ENCODE results near the gene PLPP4.

DNA sequence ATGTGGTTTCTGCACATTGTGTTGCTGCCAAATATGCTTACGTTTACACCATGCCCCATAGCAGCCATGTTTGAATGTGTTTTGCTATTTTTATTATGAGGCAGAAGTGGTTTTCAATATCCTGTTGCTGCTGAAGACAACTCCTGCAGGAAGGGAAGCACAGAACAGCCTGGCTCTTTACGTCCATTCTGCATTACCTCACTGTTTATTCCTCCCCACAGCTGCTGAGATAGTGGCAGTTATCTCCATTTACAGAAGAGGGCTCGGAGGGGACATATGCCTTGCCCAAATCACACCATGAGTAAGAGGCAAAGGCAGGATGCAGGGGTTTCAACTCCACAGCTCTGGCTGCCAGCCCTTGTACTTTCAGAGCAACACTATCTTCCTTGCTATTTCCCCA is 35.3 kb downstream of the PLPP4 start:
- no peak for TF ChIP-seq KDM1A (CRISPR knock-in tag; IDR thresholded peaks at IDR 0.05)
- TF ChIP-seq NFYC (CRISPR knock-in tag; IDR thresholded peaks at IDR 0.05): no peak

All from HepG2 (cell line).